HEK293T (cell line): ENCODE results near the gene NACC2.

Experiments used
- CTCF ChIA-PET: fragments of 350-600 bp; formaldehyde crosslinking; extraction: SDS; loops from one replicate; lab custom pipeline; 2021; ENCODE audit warnings: antibody characterized with exemption, inconsistent platforms; lab: Yijun Ruan, JAX
- POLR2A ChIA-PET: fragments of 350-600 bp; formaldehyde crosslinking; extraction: SDS; loops from one replicate; lab custom pipeline; 2020; ENCODE audit warnings: antibody characterized with exemption, inconsistent platforms; lab: Yijun Ruan, JAX
- DNase-seq: peaks from one replicate; pipeline ENCODE4 v3.0.0; 2012; ENCODE audit warnings: mixed read lengths; ENCODE audit errors: extremely low spot score
- ARNT ChIP-seq: fragments of 450-650 bp; IDR thresholded peaks from 2 replicates; pipeline ENCODE4 v1.6.1; 2017; ENCODE audit warnings: mild to moderate bottlenecking
- BHLHE40 ChIP-seq: fragments of 450-650 bp; IDR thresholded peaks from 2 replicates; pipeline ENCODE4 v1.6.1; 2016; ENCODE audit warnings: mild to moderate bottlenecking, moderate library complexity, borderline replicate concordance
- CTBP1 ChIP-seq: fragments of 450-650 bp; IDR thresholded peaks from 2 replicates; pipeline ENCODE4 v1.6.1; 2016; ENCODE audit warnings: borderline replicate concordance
- ELF4 ChIP-seq: fragments of 450-650 bp; IDR thresholded peaks from 2 replicates; pipeline ENCODE4 v1.6.1; 2017; ENCODE audit warnings: antibody characterized with exemption
- FOXA1 ChIP-seq: fragments of 450-650 bp; IDR thresholded peaks from 2 replicates; pipeline ENCODE4 v1.6.1; 2016; ENCODE audit warnings: mild to moderate bottlenecking
- FOXK2 ChIP-seq: fragments of 450-650 bp; IDR thresholded peaks from 2 replicates; pipeline ENCODE4 v1.6.1; 2016; ENCODE audit warnings: mild to moderate bottlenecking
- FOXM1 ChIP-seq: fragments of 450-650 bp; IDR thresholded peaks from 2 replicates; pipeline ENCODE4 v1.6.1; 2017; ENCODE audit warnings: mild to moderate bottlenecking, borderline replicate concordance
- HDGF ChIP-seq: fragments of 450-650 bp; IDR thresholded peaks from 2 replicates; pipeline ENCODE4 v1.6.1; 2017; ENCODE audit warnings: antibody characterized with exemption, borderline replicate concordance
- L3MBTL2 ChIP-seq: fragments of 450-650 bp; conservative IDR thresholded peaks from 2 replicates; pipeline ENCODE4 v1.6.1; 2016; ENCODE audit warnings: mild to moderate bottlenecking
- LEF1 ChIP-seq: fragments of 450-650 bp; IDR thresholded peaks from 2 replicates; pipeline ENCODE4 v1.6.1; 2017; ENCODE audit warnings: mild to moderate bottlenecking, borderline replicate concordance
- NFRKB ChIP-seq: fragments of 450-650 bp; IDR thresholded peaks from 2 replicates; pipeline ENCODE4 v1.6.1; 2016; ENCODE audit warnings: mild to moderate bottlenecking, moderate library complexity
- PKNOX1 ChIP-seq: fragments of 450-650 bp; IDR thresholded peaks from 2 replicates; pipeline ENCODE4 v1.6.1; 2016
- SP1 ChIP-seq: fragments of 450-650 bp; IDR thresholded peaks from 2 replicates; pipeline ENCODE4 v1.6.1; 2017
- SUZ12 ChIP-seq: fragments of 450-650 bp; IDR thresholded peaks from 2 replicates; pipeline ENCODE4 v1.6.1; 2016; ENCODE audit warnings: mild to moderate bottlenecking
- TARDBP ChIP-seq: fragments of 450-650 bp; IDR thresholded peaks from 2 replicates; pipeline ENCODE4 v1.6.1; 2016
- ZNF384 ChIP-seq: fragments of 450-650 bp; IDR thresholded peaks from 2 replicates; pipeline ENCODE4 v1.6.1; 2016

NACC2 gene

DNA sequence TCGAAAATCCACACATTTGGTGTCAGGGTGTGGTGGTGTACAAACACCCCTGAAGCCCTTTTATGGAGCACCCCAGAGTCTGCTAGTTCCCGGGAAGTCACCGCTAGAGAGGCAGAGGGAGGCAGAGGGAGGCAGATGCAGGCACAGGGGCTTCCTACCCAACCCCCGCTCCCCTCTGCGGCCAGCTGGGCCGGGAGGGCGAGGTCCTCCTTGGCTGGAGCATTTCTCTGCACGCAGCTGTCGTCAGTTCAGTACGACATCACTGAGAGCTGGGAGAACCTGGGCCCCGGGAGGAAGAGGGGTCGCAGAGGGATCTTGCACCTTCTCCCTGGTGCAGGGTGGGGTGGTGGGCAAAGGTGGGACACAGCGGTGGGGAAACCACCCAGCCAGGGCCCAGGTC lies 118.1 kb downstream of the NACC2 start:
- no peak for DNase-seq
- ChIA-PET CTCF (no interaction called here), POLR2A (no interaction called here)
- no peak for TF ChIP-seq FOXK2
- TF ChIP-seq NFRKB = no peak
- no peak for TF ChIP-seq FOXA1
- no peak for TF ChIP-seq ZNF384

GRCh38 chr9:135976531-135976930 lies 118.6 kb downstream of the NACC2 start:
- no peak for DNase-seq
- POLR2A ChIA-PET = no interaction called here
- TF ChIP-seq ZNF384 (no peak), FOXK2 (no peak), SUZ12 (no peak), FOXM1 (no peak), BHLHE40 (no peak), ARNT (no peak), PKNOX1 (no peak), HDGF (no peak), FOXA1 (no peak), NFRKB (no peak), ELF4 (no peak), SP1 (no peak), CTBP1 (no peak), TARDBP (no peak), L3MBTL2 (no peak), LEF1 (no peak)
- CTCF ChIA-PET = no interaction called here

DNA sequence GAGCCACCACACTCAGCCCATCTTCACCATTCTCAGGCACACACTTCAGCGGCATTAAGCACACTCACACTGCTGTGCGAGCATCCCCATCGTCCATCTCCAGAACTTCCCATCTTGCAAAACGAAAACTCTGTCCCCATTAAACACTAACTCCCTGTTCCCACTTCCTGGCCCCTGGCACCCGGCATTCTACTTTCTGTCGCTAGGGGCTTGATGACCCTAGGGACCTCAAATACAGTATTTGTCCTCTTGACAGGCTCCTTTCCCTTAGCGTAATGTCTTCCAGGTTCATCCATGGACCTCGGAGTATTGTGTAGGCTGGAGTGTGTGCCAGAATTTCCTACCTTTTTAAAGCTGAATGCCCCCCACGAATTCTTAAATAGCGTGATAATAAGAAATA lies 119.3 kb downstream of the NACC2 start:
- ChIA-PET POLR2A (no interaction called here), CTCF (interaction anchor here (0.7 kb wide), 1 partner anchor 9 kb away, joined by 4 read pairs; no protein-coding TSS in a partner anchor)
- TF ChIP-seq BHLHE40 (no peak), NFRKB (no peak), LEF1 (no peak), SP1 (no peak), FOXK2 (no peak), SUZ12 (no peak), FOXM1 (no peak), CTBP1 (no peak), ELF4 (no peak), L3MBTL2 (no peak), TARDBP (no peak), FOXA1 (no peak), HDGF (no peak), ZNF384 (no peak), ARNT (no peak), PKNOX1 (no peak)
- no peak for DNase-seq

DNA sequence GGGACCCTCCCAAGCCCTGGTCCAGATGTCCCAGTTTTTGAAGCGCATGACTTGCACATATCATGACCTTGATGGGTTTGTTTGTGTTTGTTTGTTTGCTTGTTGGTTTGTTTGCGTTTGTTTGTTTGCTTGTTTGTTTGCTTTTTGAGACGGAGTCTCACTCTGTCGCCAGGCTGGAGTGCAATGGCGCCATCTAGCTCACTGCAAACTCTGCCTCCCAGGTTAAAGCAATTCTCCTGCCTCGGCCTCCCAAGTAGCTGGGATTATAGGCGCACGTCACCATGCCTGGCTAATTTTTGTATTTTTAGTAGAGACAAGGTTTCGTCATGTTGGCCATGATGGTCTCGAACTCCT lies 120.9 kb downstream of the NACC2 start:
- TF ChIP-seq FOXM1 (no peak), BHLHE40 (no peak), LEF1 (no peak), L3MBTL2 (no peak), FOXA1 (no peak), NFRKB (no peak), FOXK2 (no peak), ELF4 (no peak), HDGF (no peak), ARNT (no peak), ZNF384 (no peak), TARDBP (no peak), SUZ12 (no peak), SP1 (no peak), PKNOX1 (no peak), CTBP1 (no peak)
- CTCF ChIA-PET = interaction anchor here (0.9 to 1.4 kb wide), 2 partner anchors 15 to 19 kb away, joined by 3 read pairs; no protein-coding TSS in a partner anchor
- DNase-seq = no peak
- POLR2A ChIA-PET = no interaction called here

GRCh38 chr9:135973277-135974219 lies 121.5 kb downstream of the NACC2 start:
- ChIA-PET CTCF (interaction anchor here (0.9 to 1.4 kb wide), 2 partner anchors 15 to 18 kb away, joined by 3 read pairs; no protein-coding TSS in a partner anchor), POLR2A (no interaction called here)
- no peak for TF ChIP-seq HDGF
- no peak for TF ChIP-seq NFRKB
- TF ChIP-seq PKNOX1 = no peak
- TF ChIP-seq L3MBTL2 = no peak
- no peak for TF ChIP-seq SP1
- TF ChIP-seq FOXK2 = no peak
- no peak for DNase-seq

DNA sequence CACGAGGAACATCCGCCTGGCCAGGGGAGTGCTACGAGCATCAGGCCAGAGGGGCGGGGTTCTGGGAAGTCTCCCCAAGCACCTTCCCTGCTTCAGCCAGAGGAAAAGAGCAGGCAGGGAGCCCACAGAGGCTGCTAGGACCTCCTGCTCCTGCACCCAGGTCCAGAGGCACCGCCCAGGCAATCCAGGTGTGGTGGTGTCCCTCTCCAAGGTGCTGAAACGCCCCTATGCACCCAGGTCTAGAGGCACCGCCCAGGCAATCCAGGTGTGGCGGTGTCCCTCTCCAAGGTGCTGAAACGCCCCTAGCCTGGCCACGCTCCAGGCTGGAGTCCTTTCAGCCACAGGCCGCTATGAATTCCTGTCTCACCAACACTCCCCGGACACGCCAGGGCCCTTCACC lies 123.2 kb downstream of the NACC2 start:
- no peak for TF ChIP-seq HDGF
- TF ChIP-seq FOXA1 = no peak
- TF ChIP-seq L3MBTL2 = no peak
- TF ChIP-seq BHLHE40 = no peak
- TF ChIP-seq FOXM1 = no peak
- no peak for TF ChIP-seq SP1
- TF ChIP-seq LEF1 = no peak
- no peak for TF ChIP-seq ARNT
- no peak for TF ChIP-seq SUZ12
- no peak for TF ChIP-seq CTBP1
- TF ChIP-seq ELF4 = no peak
- TF ChIP-seq NFRKB = no peak
- POLR2A ChIA-PET = no interaction called here
- CTCF ChIA-PET = no interaction called here
- DNase-seq = peak; percentile 42
